ENCODE results near the gene TAAR5.
"Not testable (repeated sequence)": the region's sequence is repeated elsewhere in the genome, so short reads cannot be mapped to it uniquely, and the experiment has no call there.

TAAR5 gene

GRCh38 chr6:132589454-132589853 is at the start of gene TAAR5:
Gene TAAR5 (minus strand): TSS chr6:132589741. CDS start chr6:132589686, 55 bp downstream.
- no peak for DNase-seq

GRCh38 chr6:132637135-132637534 is 47.6 kb upstream of the TAAR5 start:
- not testable (repeated sequence) for DNase-seq

- not testable (repeated sequence) for DNase-seq
These were observed 46.4 kb upstream of the TAAR5 start for GRCh38 chr6:132635906-132636305.

GRCh38 chr6:132635288-132635687 is 45.7 kb upstream of the TAAR5 start:
- DNase-seq: not testable (repeated sequence)

GRCh38 chr6:132634796-132635195 is 45.3 kb upstream of the TAAR5 start:
- DNase-seq: no peak

GRCh38 chr6:132633362-132633761 is 43.8 kb upstream of the TAAR5 start:
- DNase-seq: no peak

- DNase-seq: no peak
These were observed 34.6 kb upstream of the TAAR5 start, which contains the start of gene TAAR2 for GRCh38 chr6:132624175-132624574. Gene TAAR2 (minus strand): TSS chr6:132624275. CDS start chr6:132624275, 0 bp downstream.

- DNase-seq: no peak
These were observed 33.7 kb upstream of the TAAR5 start for GRCh38 chr6:132623106-132623845.

GRCh38 chr6:132616677-132617076 is 27.1 kb upstream of the TAAR5 start:
- DNase-seq: no peak

GRCh38 chr6:132614554-132614953 is 25.0 kb upstream of the TAAR5 start:
- DNase-seq: no peak

GRCh38 chr6:132612449-132613108 is 23.0 kb upstream of the TAAR5 start:
- no peak for DNase-seq

- DNase-seq: no peak
These were observed 22.1 kb upstream of the TAAR5 start for GRCh38 chr6:132611616-132612015.

- DNase-seq: no peak
These were observed 18.1 kb upstream of the TAAR5 start for GRCh38 chr6:132607544-132608233.

- no peak for DNase-seq
These were observed 15.2 kb upstream of the TAAR5 start for GRCh38 chr6:132604635-132605152.

GRCh38 chr6:132600900-132601299 is 11.4 kb upstream of the TAAR5 start:
- DNase-seq: not testable (repeated sequence)

GRCh38 chr6:132598473-132598872 is 8.9 kb upstream of the TAAR5 start:
- no peak for DNase-seq

- no peak for DNase-seq
These were observed 6.7 kb upstream of the TAAR5 start for GRCh38 chr6:132596201-132596600.

- DNase-seq: no peak
These were observed 3.3 kb upstream of the TAAR5 start for GRCh38 chr6:132592855-132593254.

GRCh38 chr6:132590362-132590761 is 821 bp upstream of the TAAR5 start:
- no peak for DNase-seq

- DNase-seq: no peak
These were observed 2.1 kb downstream of the TAAR5 start for GRCh38 chr6:132587424-132587823.

- no peak for DNase-seq
These were observed 4.8 kb downstream of the TAAR5 start for GRCh38 chr6:132584698-132585097.

GRCh38 chr6:132571774-132572173 is 17.8 kb downstream of the TAAR5 start:
- DNase-seq: no peak

- no peak for DNase-seq
These were observed 19.2 kb downstream of the TAAR5 start, which contains the start of gene TAAR6 for GRCh38 chr6:132570221-132570777. Gene TAAR6 (plus strand): TSS chr6:132570322. CDS start chr6:132570322, 0 bp downstream.

Data from DMS153 (cell line).